PFSK-1 (cell line): ENCODE data around the gene IL1RN.

Experiments used
- FOXP2 ChIP-seq: optimal IDR thresholded peaks from 2 replicates; pipeline ENCODE3; 2011; ENCODE audit warnings: borderline replicate concordance, control low read depth, inconsistent platforms; ENCODE audit not compliant: insufficient read depth; ENCODE audit errors: extremely low read length, extremely low read depth
- POLR2AphosphoS5 ChIP-seq: IDR thresholded peaks from 2 replicates; pipeline ENCODE4 v1.6.1; 2012; ENCODE audit warnings: low read depth, mild to moderate bottlenecking, control low read depth, low read length, moderate library complexity
- SIN3A ChIP-seq: IDR thresholded peaks from 2 replicates; pipeline ENCODE4 v1.6.1; 2012; ENCODE audit warnings: mild to moderate bottlenecking, low read length, moderate library complexity, borderline replicate concordance; ENCODE audit not compliant: insufficient read depth
- TAF1 ChIP-seq: IDR thresholded peaks from 2 replicates; pipeline ENCODE4 v1.6.1; 2012; ENCODE audit warnings: low read length, control low read depth, borderline replicate concordance; ENCODE audit not compliant: insufficient read depth
- TF ChIP-seq, protein P1 (sequence below), 2 experiments: IDR thresholded peaks; 2 replicates each; pipeline versions ENCODE4 v1.6.1 to v1.8.0; 2011 to 2012; ENCODE audit warnings: low read depth in 2 of 2, low read length in 2 of 2, control low read depth in 1 of 2, inconsistent platforms in 1 of 2, mild to moderate bottlenecking in 1 of 2, moderate library complexity in 1 of 2; ENCODE audit not compliant: insufficient read depth in 1 of 2

IL1RN gene

DNA sequence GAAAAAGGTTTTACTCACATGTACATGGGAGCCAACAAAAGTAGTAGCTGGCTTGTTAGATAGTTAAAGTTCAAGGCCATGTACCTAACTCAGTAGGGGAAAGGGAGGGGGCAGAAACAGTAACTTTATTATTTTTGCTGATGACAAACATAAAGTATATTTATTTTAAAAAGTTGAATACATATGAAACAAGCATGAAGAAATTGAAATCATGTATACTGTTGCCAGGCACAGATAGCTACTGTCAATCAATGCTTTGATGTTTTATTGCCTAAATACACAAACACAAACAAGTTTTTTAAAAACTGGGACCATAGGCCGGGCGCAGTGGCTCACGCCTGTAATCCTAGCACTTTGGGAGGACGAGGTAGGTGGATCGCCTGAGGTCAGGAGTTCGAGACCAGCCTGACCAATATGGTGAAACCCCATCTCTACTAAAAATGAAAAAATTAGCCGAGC lies 38.8 kb downstream of the IL1RN start:
- no peak for TF ChIP-seq POLR2AphosphoS5
- TF ChIP-seq TAF1, result no peak
- no peak for TF ChIP-seq SIN3A
- TF ChIP-seq FOXP2, result no peak
- TF ChIP-seq, protein P1, sequence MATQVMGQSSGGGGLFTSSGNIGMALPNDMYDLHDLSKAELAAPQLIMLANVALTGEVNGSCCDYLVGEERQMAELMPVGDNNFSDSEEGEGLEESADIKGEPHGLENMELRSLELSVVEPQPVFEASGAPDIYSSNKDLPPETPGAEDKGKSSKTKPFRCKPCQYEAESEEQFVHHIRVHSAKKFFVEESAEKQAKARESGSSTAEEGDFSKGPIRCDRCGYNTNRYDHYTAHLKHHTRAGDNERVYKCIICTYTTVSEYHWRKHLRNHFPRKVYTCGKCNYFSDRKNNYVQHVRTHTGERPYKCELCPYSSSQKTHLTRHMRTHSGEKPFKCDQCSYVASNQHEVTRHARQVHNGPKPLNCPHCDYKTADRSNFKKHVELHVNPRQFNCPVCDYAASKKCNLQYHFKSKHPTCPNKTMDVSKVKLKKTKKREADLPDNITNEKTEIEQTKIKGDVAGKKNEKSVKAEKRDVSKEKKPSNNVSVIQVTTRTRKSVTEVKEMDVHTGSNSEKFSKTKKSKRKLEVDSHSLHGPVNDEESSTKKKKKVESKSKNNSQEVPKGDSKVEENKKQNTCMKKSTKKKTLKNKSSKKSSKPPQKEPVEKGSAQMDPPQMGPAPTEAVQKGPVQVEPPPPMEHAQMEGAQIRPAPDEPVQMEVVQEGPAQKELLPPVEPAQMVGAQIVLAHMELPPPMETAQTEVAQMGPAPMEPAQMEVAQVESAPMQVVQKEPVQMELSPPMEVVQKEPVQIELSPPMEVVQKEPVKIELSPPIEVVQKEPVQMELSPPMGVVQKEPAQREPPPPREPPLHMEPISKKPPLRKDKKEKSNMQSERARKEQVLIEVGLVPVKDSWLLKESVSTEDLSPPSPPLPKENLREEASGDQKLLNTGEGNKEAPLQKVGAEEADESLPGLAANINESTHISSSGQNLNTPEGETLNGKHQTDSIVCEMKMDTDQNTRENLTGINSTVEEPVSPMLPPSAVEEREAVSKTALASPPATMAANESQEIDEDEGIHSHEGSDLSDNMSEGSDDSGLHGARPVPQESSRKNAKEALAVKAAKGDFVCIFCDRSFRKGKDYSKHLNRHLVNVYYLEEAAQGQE (IDR thresholded peaks at IDR 0.05; ENCODE audit: insufficient read depth in 1 of 2, low read depth in 2 of 2, low read length in 2 of 2), result no peak

DNA sequence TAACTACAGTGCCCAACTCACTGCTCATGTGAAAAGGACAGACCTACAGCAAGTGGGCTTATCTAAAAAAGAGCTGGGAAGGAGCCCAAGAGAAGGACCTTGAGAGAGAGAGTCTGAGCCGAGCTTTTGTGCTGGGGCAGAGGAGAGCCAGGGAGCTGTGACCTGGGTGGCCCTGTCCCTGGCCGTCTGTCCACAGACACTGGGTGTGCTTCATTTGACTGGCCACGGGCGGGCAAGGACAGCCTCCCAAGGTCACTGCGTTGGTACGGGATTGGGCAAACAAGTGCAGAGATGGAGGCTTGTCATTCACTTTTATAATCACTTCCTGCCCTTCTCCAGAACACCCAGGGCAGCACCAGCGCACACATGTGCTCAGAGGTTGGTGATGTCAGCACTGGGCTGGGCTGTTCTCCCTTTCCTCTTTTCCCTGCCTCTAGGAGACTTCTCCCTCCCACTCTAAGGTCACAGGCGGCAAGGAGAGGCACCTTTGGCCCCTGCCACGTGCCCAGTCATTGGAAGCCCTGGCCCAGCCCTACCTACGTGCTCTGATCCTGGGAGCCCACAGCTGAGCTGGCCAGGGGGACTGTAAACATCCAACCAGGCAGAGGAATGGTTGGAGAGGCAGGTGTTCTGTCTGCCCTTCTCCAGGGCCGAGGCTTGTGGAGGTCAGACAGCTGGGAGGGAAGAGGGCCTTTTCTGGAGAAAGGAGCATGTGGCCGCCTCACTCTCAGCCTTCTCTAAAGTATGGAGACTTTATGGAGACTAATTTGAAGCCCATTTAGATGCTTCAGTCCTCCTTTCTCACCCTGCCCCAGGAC lies 39.9 kb downstream of the IL1RN start:
- no peak for TF ChIP-seq POLR2AphosphoS5
- TF ChIP-seq FOXP2, result no peak
- TF ChIP-seq SIN3A, result no peak
- no peak for TF ChIP-seq TAF1
- TF ChIP-seq, protein P1 (IDR thresholded peaks at IDR 0.05; ENCODE audit: insufficient read depth in 1 of 2, low read depth in 2 of 2, low read length in 2 of 2), result no peak

DNA sequence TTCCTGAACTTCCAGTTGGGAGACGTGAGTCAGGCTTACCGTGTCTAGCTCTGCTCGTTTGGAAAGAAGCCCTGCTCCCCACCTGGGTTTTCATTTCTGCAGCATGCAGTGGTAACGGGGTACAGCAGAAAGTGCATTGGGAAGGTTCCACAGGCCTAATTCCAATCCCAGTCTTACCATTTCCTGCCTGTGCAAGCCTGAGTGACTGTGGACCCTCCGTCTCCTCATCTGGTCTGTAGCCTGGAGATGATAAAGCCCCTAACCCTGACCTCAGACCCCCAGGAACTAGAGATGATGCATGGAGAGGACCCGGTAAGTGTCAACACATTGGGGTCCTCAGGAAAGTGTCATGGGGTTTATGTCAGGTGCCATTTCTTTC lies 40.6 kb downstream of the IL1RN start:
- TF ChIP-seq FOXP2, result no peak
- no peak for TF ChIP-seq SIN3A

DNA sequence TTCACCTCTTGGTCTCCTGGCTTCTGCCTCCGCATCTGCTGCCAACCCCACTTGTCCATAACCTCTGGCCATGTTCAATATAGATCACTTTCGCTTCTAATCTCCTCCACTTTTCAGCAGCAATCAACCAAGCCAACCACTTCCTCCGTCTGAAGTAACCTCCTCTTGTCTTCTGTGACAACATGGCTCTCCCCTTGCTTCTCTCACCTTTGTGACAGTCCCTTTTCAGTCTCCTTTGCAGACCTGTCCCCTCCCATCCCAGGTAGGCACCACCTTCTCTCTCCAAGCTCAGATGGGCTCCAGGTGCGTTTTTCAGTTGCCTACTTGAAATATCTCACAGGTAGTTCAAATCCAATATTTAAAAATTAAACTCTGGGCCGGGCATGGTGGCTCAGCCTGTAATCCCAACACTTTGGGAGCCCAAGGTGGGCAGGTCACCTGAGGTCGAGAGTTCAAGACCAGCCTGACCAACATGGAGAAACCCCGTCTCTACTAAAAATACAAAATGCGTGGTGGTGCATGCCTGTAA lies 41.7 kb downstream of the IL1RN start:
- TF ChIP-seq POLR2AphosphoS5 (no peak), SIN3A (no peak), FOXP2 (no peak), TAF1 (no peak)
- TF ChIP-seq, protein P1 (IDR thresholded peaks at IDR 0.05; ENCODE audit: insufficient read depth in 1 of 2, low read depth in 2 of 2, low read length in 2 of 2), result no peak

DNA sequence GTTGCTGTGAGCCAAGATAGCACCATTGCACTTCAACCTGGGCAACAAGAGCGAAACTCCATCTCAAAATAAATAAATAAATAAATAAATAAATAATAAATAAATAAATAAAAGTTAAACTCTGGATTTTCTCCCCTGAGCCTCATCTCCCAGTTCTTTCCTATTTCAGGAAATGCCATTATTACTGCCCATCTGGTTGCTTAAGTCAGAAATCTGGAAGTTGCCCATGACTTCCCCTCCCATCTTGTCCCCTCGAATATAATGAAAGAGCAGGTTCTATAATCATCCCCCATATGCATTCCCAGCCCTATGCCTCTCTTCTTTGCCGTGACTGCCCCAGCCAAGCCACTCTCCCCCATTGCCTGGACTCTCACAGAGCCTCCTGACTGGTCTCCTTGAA lies 42.2 kb downstream of the IL1RN start:
- TF ChIP-seq POLR2AphosphoS5 (no peak), FOXP2 (no peak), TAF1 (no peak), SIN3A (no peak)
- TF ChIP-seq, protein P1 (IDR thresholded peaks at IDR 0.05; ENCODE audit: insufficient read depth in 1 of 2, low read depth in 2 of 2, low read length in 2 of 2), result no peak
